IMR-90 (cell line): ENCODE data around the gene GATA2. TPM values are rescaled to one million over a fixed set of nuclear protein-coding genes. Genes with fewer than 3 reads are reported as not detected.

Experiments
- ATAC-seq: fragments of 200-7000 bp; cut with Tn5 transposase; 2 replicates; pipeline ENCODE4 v1.9.1; 2020; ENCODE audit warnings: low read depth, mild to moderate bottlenecking, moderate library complexity
- BruUV-seq: library from RNA; stranded (reverse); fragments of 400-500 nt; replicated peaks from 2 replicates; lab custom pipeline; 2021; lab: Mats Ljungman, UMichigan
- CTCF ChIA-PET: fragments of 300-600 bp; formaldehyde crosslinking; extraction: SDS; loops from one replicate; lab custom pipeline; 2021; ENCODE audit warnings: antibody characterized with exemption; lab: Yijun Ruan, JAX
- POLR2A ChIA-PET: fragments of 300-600 bp; sonication (Branson Sonifier 250); formaldehyde crosslinking; loops from one replicate; lab custom pipeline; 2022; ENCODE audit warnings: antibody characterized with exemption; ENCODE audit not compliant: unreplicated experiment; lab: Charles Lee
- DNase-seq: peaks from one replicate; pipeline ENCODE4 v3.0.0; 2013
- H2AFZ ChIP-seq: replicated peaks from 2 replicates; pipeline ENCODE3; 2013; ENCODE audit warnings: low read length, mild to moderate bottlenecking; ENCODE audit not compliant: poor library complexity
- H2AK5ac ChIP-seq: 2 replicates; pipeline ENCODE4 v1.6.1; 2013; ENCODE audit warnings: low read depth, low read length, inconsistent platforms
- H2AK9ac ChIP-seq: replicated peaks from 2 replicates; pipeline ENCODE3; 2013; ENCODE audit warnings: mild to moderate bottlenecking, low read depth, low read length, moderate library complexity; ENCODE audit not compliant: poor library complexity
- H2BK120ac ChIP-seq: 2 replicates; pipeline ENCODE4 v1.6.1; 2013; ENCODE audit warnings: low read depth, low read length, inconsistent platforms
- H2BK15ac ChIP-seq: 3 replicates; pipeline ENCODE4 v1.6.1; 2013; ENCODE audit warnings: low read depth, low read length, inconsistent platforms
- H2BK20ac ChIP-seq: 2 replicates; pipeline ENCODE4 v1.6.1; 2013; ENCODE audit warnings: low read depth, mild to moderate bottlenecking, inconsistent platforms, low read length, moderate library complexity
- H2BK5ac ChIP-seq: 2 replicates; pipeline ENCODE4 v1.6.1; 2013; ENCODE audit warnings: mild to moderate bottlenecking, low read depth, low read length, inconsistent platforms; ENCODE audit not compliant: poor library complexity, severe bottlenecking
- H3K14ac ChIP-seq: replicated peaks from 2 replicates; pipeline ENCODE4 v1.6.1; 2013; ENCODE audit warnings: low read depth, low read length, inconsistent platforms
- H3K18ac ChIP-seq: 2 replicates; pipeline ENCODE4 v1.6.1; 2013; ENCODE audit warnings: low read depth, low read length, control low read depth
- H3K23ac ChIP-seq: 2 replicates; pipeline ENCODE4 v1.6.1; 2013; ENCODE audit warnings: low read depth, low read length, inconsistent platforms
- H3K27ac ChIP-seq: 2 replicates; pipeline ENCODE4 v1.5.1; 2013; ENCODE audit warnings: mild to moderate bottlenecking, control low read depth, low read length; ENCODE audit not compliant: insufficient read depth
- H3K27me3 ChIP-seq: 2 replicates; pipeline ENCODE4 v1.6.1; 2013; ENCODE audit warnings: low read length; ENCODE audit not compliant: control insufficient read depth, insufficient read depth
- H3K36me3 ChIP-seq: 2 replicates; pipeline ENCODE4 v1.6.1; 2013; ENCODE audit warnings: low read length, mixed read lengths; ENCODE audit not compliant: control insufficient read depth, insufficient read depth
- H3K4ac ChIP-seq: 2 replicates; pipeline ENCODE4 v1.6.1; 2013; ENCODE audit warnings: low read depth, low read length, inconsistent platforms
- H3K4me1 ChIP-seq: 2 replicates; pipeline ENCODE4 v1.6.1; 2013; ENCODE audit warnings: low read length, mixed read lengths; ENCODE audit not compliant: control insufficient read depth, insufficient read depth
- H3K4me2 ChIP-seq: 2 replicates; pipeline ENCODE4 v1.6.1; 2013; ENCODE audit warnings: low read depth, mild to moderate bottlenecking, control low read depth, low read length, moderate library complexity
- H3K4me3 ChIP-seq: 2 replicates; pipeline ENCODE4 v1.5.1; 2013; ENCODE audit warnings: low read depth, mild to moderate bottlenecking, control low read depth, low read length, moderate library complexity; ENCODE audit not compliant: insufficient read depth
- H3K56ac ChIP-seq: 2 replicates; pipeline ENCODE4 v1.6.1; 2013; ENCODE audit warnings: low read length, inconsistent platforms; ENCODE audit not compliant: insufficient read depth; ENCODE audit errors: extremely low read depth
- H3K79me1 ChIP-seq, 2 experiments: 2 replicates each; pipeline ENCODE4 v1.6.1; 2013; ENCODE audit warnings: low read length in 2 of 2, inconsistent platforms in 1 of 2, low read depth in 1 of 2
- H3K9ac ChIP-seq: 2 replicates; pipeline ENCODE4 v1.6.1; 2013; ENCODE audit warnings: low read depth, low read length, control low read depth
- H3K9me1 ChIP-seq: 2 replicates; pipeline ENCODE4 v1.6.1; 2013; ENCODE audit warnings: low read length, inconsistent platforms; ENCODE audit not compliant: insufficient read depth
- H3K9me3 ChIP-seq: 2 replicates; pipeline ENCODE4 v1.6.1; 2013; ENCODE audit warnings: low read length; ENCODE audit not compliant: control insufficient read depth, insufficient read depth
- H4K20me1 ChIP-seq: 2 replicates; pipeline ENCODE4 v1.6.1; 2013; ENCODE audit warnings: low read length, inconsistent platforms; ENCODE audit not compliant: insufficient read depth
- H4K5ac ChIP-seq: 2 replicates; pipeline ENCODE4 v1.6.1; 2013; ENCODE audit warnings: mild to moderate bottlenecking, low read depth, low read length, control low read depth
- H4K8ac ChIP-seq, 2 experiments: 2 replicates each; pipeline ENCODE4 v1.6.1; 2013; ENCODE audit warnings: low read depth in 2 of 2, low read length in 2 of 2, control low read depth in 1 of 2, inconsistent platforms in 1 of 2
- H4K91ac ChIP-seq: 2 replicates; pipeline ENCODE4 v1.6.1; 2013; ENCODE audit warnings: low read depth, low read length, inconsistent platforms; ENCODE audit not compliant: insufficient read depth
- BHLHE40 ChIP-seq: fragments of 150-350 bp; IDR thresholded peaks from 2 replicates; pipeline ENCODE4 v1.6.1; 2016; ENCODE audit warnings: mild to moderate bottlenecking, low read depth, low read length
- CEBPB ChIP-seq: IDR thresholded peaks from 2 replicates; pipeline ENCODE4 v1.6.1; 2012; ENCODE audit warnings: low read depth, low read length, improper control_type of control experiment
- CHD1 ChIP-seq: IDR thresholded peaks from 2 replicates; pipeline ENCODE4 v1.6.1; 2012; ENCODE audit warnings: low read depth, low read length, improper control_type of control experiment
- CTCF ChIP-seq: conservative IDR thresholded peaks from 2 replicates; pipeline ENCODE4 v1.5.1; 2012; ENCODE audit warnings: mild to moderate bottlenecking, low read depth, low read length, improper control_type of control experiment
- ELK1 ChIP-seq: fragments of 150-350 bp; IDR thresholded peaks from 2 replicates; pipeline ENCODE4 v1.6.1; 2016; ENCODE audit warnings: low read depth, mild to moderate bottlenecking, low read length, moderate library complexity, borderline replicate concordance
- FOS ChIP-seq: fragments of 150-350 bp; IDR thresholded peaks from 2 replicates; pipeline ENCODE4 v1.6.1; 2016; ENCODE audit warnings: low read depth, low read length
- MAFK ChIP-seq: IDR thresholded peaks from 2 replicates; pipeline ENCODE4 v1.6.1; 2012; ENCODE audit warnings: low read depth, low read length, improper control_type of control experiment
- MAZ ChIP-seq: IDR thresholded peaks from 2 replicates; pipeline ENCODE4 v1.6.1; 2012; ENCODE audit warnings: low read depth, mild to moderate bottlenecking, low read length, improper control_type of control experiment, moderate library complexity, borderline replicate concordance
- MXI1 ChIP-seq: IDR thresholded peaks from 2 replicates; pipeline ENCODE4 v1.6.1; 2012; ENCODE audit warnings: low read depth, mild to moderate bottlenecking, low read length, moderate library complexity, borderline replicate concordance
- NFE2L2 ChIP-seq: fragments of 150-350 bp; IDR thresholded peaks from 2 replicates; pipeline ENCODE4 v1.6.1; 2016; ENCODE audit warnings: low read depth, mild to moderate bottlenecking, low read length
- POLR2A ChIP-seq: IDR thresholded peaks from 2 replicates; pipeline ENCODE4 v1.6.1; 2012; ENCODE audit warnings: mild to moderate bottlenecking, low read depth, low read length
- RAD21 ChIP-seq: IDR thresholded peaks from 2 replicates; pipeline ENCODE4 v1.6.1; 2012; ENCODE audit warnings: low read length, improper control_type of control experiment
- RCOR1 ChIP-seq: IDR thresholded peaks from 2 replicates; pipeline ENCODE4 v1.6.1; 2012; ENCODE audit warnings: mild to moderate bottlenecking, low read length, improper control_type of control experiment; ENCODE audit not compliant: insufficient replicate concordance
- RFX5 ChIP-seq: IDR thresholded peaks from 2 replicates; pipeline ENCODE4 v1.8.0; 2012; ENCODE audit warnings: low read depth, mild to moderate bottlenecking, low read length, moderate library complexity
- SMC3 ChIP-seq: fragments of 150-350 bp; IDR thresholded peaks from 2 replicates; pipeline ENCODE4 v1.6.1; 2016; ENCODE audit warnings: low read depth, mild to moderate bottlenecking, antibody characterized with exemption, low read length, moderate library complexity
- USF2 ChIP-seq: fragments of 150-350 bp; IDR thresholded peaks from 2 replicates; pipeline ENCODE4 v1.6.1; 2017; ENCODE audit warnings: mild to moderate bottlenecking, antibody characterized with exemption, low read length, low read depth
- WGBS, 2 experiments: methylation state at CpG; one replicate each; pipeline versions ENCODE4 v1.1.5 to v1.1.7; 2013; ENCODE audit warnings: missing lambda C conversion rate in 2 of 2; ENCODE audit not compliant: insufficient read length in 1 of 2; ENCODE audit errors: extremely low coverage in 2 of 2; 5-methylcytosine and 5-hydroxymethylcytosine counted together
- dilution Hi-C: fragments of 300-500 bp; cut with HindIII; formaldehyde crosslinking; loops from one replicate; pipeline ENCODE4 v1.14.3; 2018; ENCODE audit warnings: low sequenced_read_pairs; ENCODE audit not compliant: unreplicated experiment
- in situ Hi-C: fragments of 300-500 bp; cut with MboI; formaldehyde crosslinking; loops from 3 replicates; pipeline ENCODE4 v1.14.3; 2019; ENCODE audit warnings: low sequenced_read_pairs, inconsistent platforms, mixed read lengths
- intact Hi-C: fragments of 100-400 bp; cut with micrococcal nuclease; formaldehyde crosslinking; loops from 2 replicates; pipeline ENCODE4 v1.10.0; 2022
- polyA plus RNA-seq, 3 experiments: library from polyadenylated mRNA; depleted of rRNA; stranded (reverse); fragments of >200 nt; gene quantifications; 2 replicates each; pipeline ENCODE4 v1.2.3, GENCODE V29; 2012; ENCODE audit warnings: low replicate concordance in 1 of 3
- total RNA-seq: library from RNA; depleted of rRNA; stranded (reverse); fragments of >200 nt; gene quantifications from 2 replicates; pipeline ENCODE4 v1.2.3, GENCODE V29; 2012

GATA2 gene
- total and polyA plus RNA-seq, 2 of the 4 experiments (the other 2 are of a cell fraction): 2.2 to 13.5 TPM

GRCh38 chr3:128469556-128469955 is 23.4 kb downstream of the GATA2 start:
- Histone ChIP-seq H3K14ac (no peak overlapping the region), H3K9me1 (peaks cover 8% of the 10 kb centered on the region), H2BK15ac (no peak overlapping the region), H4K91ac (no peak overlapping the region), H3K27me3 (peaks cover 89% of the 10 kb centered on the region), H3K9ac (no peak overlapping the region), H2BK120ac (no peak overlapping the region), H3K56ac (no peak overlapping the region), H2AK9ac (no peak overlapping the region), H3K27ac (no peak overlapping the region), H3K4ac (no peak overlapping the region), H3K4me3 (no peak overlapping the region), H2AFZ (no peak overlapping the region), H2BK5ac (no peak overlapping the region), H3K23ac (no peak overlapping the region), H4K20me1 (no peaks in the 10 kb centered on the region), H3K79me1 (no peaks in the 10 kb centered on the region), H4K8ac (no peak overlapping the region), H3K36me3 (no peaks in the 10 kb centered on the region), H2AK5ac (no peak overlapping the region), H4K5ac (no peak overlapping the region), H2BK20ac (no peak overlapping the region), H3K18ac (no peak overlapping the region), H3K9me3 (peaks cover 8% of the 10 kb centered on the region), H3K4me2 (no peak overlapping the region), H3K4me1 (no peaks in the 10 kb centered on the region)
- ChIA-PET CTCF (no interaction called here), POLR2A (no interaction called here)
- intact Hi-C loops (no loop called here), dilution Hi-C loops (no loop called here), in situ Hi-C loops (no loop called here)
- DNase-seq (no peak), ATAC-seq (no peak)
- no CpG with 5 or more reads among the region's 6 CpGs for WGBS, 2 experiments
- TF ChIP-seq MAZ (no peak), CEBPB (no peak), FOS (no peak), MAFK (no peak), MXI1 (no peak), RAD21 (no peak), CTCF (no peak), NFE2L2 (no peak), CHD1 (no peak), RFX5 (no peak), ELK1 (no peak), USF2 (no peak), RCOR1 (no peak), POLR2A (no peak), BHLHE40 (no peak), SMC3 (no peak)
- no TSS peak for BruUV-seq
